Thyroid gland (tissue), 4 donors: ENCODE data around the gene ARHGEF38. TPM values are rescaled to one million over a fixed set of nuclear protein-coding genes. Genes with fewer than 3 reads are reported as not detected.
A peak's percentile ranks its signal among the peaks of the same experiment; 100 is the strongest.
"Not testable (repeated sequence)": the region's sequence is repeated elsewhere in the genome, so short reads cannot be mapped to it uniquely, and the experiment has no call there.

ENCODE experiments used
- DNase-seq, 2 donors: peaks; one replicate each; pipeline ENCODE4 v3.0.0-alpha.2; 2019
- H3K27ac ChIP-seq, 3 donors: fragments of 200-600 bp; sonication (generic); 1 replicate in 2 of 3; 2 replicates in 1 of 3; pipeline ENCODE4 v1.5.1; 2016 to 2019; ENCODE audit warnings: mild to moderate bottlenecking in 1 of 3, moderate library complexity in 1 of 3
- H3K27me3 ChIP-seq: fragments of 200-600 bp; sonication (generic); one replicate; pipeline ENCODE4 v1.5.1; 2019
- H3K36me3 ChIP-seq, 2 donors: fragments of 200-600 bp; sonication (generic); one replicate each; pipeline ENCODE4 v1.5.1; 2016 to 2019
- H3K4me1 ChIP-seq, 2 donors: fragments of 200-600 bp; sonication (generic); one replicate each; pipeline ENCODE4 v1.5.1; 2017 to 2019
- H3K4me3 ChIP-seq, 3 donors: fragments of 200-600 bp; sonication (generic); replicated peaks in 1 of 3; 1 replicate in 2 of 3; 2 replicates in 1 of 3; pipeline ENCODE4 v1.5.1; 2016; ENCODE audit warnings: mild to moderate bottlenecking in 1 of 3
- H3K9me3 ChIP-seq: fragments of 200-600 bp; sonication (generic); one replicate; pipeline ENCODE4 v1.5.1; 2017
- POLR2A ChIP-seq, 2 donors: fragments of 450-650 bp; IDR thresholded peaks; one replicate each; pipeline ENCODE4 v1.6.1; 2017; ENCODE audit warnings: antibody characterized with exemption in 2 of 2, mild to moderate bottlenecking in 2 of 2, moderate library complexity in 1 of 2
- WGBS, 2 donors: methylation state at CpG; one replicate each; pipeline ENCODE4 v1.1.5; 2017; 5-methylcytosine and 5-hydroxymethylcytosine counted together
- intact Hi-C: fragments of 100-400 bp; cut with DNase I; formaldehyde crosslinking; loops from one replicate; pipeline ENCODE4 v1.15.1; 2023
- total RNA-seq, 4 donors: library from RNA; depleted of rRNA; stranded (reverse); fragments of >200 nt; gene quantifications; one replicate each; pipeline ENCODE4 v1.2.3, GENCODE V29; 2016
- TF ChIP-seq, protein P1 (sequence below), 6 experiments: fragments of 200-600 bp in 3 of 6; fragments of 450-650 bp in 3 of 6; sonication (generic) in 3 of 6; IDR thresholded peaks; one replicate each; pipeline ENCODE4 v1.5.1; 2016 to 2019; ENCODE audit warnings: antibody characterized with exemption in 6 of 6, mild to moderate bottlenecking in 2 of 6, inconsistent platforms in 1 of 6, moderate library complexity in 1 of 6

ARHGEF38 gene
- total RNA-seq, 4 donors from 2014 or later = 2.5 to 10.1 (median 4.5) TPM

DNA sequence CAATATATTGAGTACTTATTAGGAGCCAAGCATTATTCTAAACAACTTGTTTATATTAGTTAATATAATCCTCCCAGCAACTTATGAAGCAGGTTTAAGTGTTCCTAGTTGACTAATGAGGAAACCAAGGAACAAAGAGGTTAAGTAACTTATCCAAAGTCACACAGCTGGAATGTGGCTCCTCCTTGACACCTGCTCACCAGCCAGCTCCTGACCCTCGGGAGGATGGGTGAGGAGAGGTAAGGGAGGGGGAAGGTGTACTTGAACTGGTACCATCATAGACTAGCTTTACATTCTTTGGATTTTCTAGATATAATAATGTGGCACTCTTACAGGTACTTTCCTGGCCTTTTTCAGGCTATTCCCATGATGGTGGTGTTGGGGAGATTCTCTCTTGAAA, 50.7 kb downstream of the ARHGEF38 start:
- WGBS, 2 donors = 39 to 83% methylated on average over 1 of the region's 1 CpG
- no peak overlapping the region for H3K4me3 ChIP-seq

DNA sequence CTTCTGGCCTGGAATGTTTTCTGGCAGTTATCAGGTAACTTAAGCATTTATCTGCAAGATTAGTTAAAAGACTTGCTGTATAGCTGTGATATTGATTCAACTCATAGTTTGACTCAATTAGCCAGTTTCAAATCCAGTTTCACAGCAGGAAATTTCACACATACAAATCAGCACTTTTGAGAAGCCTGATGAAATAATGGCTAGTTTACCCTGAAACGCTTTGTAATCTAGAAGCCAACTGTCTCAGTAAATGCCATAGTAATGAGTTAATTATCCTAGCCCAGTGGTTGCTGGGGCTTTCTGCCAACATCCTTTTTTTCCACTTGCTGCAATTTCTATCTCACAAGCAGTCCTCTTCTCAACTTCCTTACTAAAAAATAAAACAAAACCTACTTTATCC, 53.1 kb downstream of the ARHGEF38 start:
- H3K9me3 ChIP-seq = no peaks in the 10 kb centered on the region
- peak overlapping the region in 1 of 3 donors; percentile 17 for H3K27ac ChIP-seq
- no peaks in the 10 kb centered on the region for H3K36me3 ChIP-seq
- H3K4me1 ChIP-seq = peaks cover 3 to 24% of the 10 kb centered on the region in 2 donors
- TF ChIP-seq POLR2A (IDR thresholded peaks at IDR 0.05) = no peak
- TF ChIP-seq, protein P1, sequence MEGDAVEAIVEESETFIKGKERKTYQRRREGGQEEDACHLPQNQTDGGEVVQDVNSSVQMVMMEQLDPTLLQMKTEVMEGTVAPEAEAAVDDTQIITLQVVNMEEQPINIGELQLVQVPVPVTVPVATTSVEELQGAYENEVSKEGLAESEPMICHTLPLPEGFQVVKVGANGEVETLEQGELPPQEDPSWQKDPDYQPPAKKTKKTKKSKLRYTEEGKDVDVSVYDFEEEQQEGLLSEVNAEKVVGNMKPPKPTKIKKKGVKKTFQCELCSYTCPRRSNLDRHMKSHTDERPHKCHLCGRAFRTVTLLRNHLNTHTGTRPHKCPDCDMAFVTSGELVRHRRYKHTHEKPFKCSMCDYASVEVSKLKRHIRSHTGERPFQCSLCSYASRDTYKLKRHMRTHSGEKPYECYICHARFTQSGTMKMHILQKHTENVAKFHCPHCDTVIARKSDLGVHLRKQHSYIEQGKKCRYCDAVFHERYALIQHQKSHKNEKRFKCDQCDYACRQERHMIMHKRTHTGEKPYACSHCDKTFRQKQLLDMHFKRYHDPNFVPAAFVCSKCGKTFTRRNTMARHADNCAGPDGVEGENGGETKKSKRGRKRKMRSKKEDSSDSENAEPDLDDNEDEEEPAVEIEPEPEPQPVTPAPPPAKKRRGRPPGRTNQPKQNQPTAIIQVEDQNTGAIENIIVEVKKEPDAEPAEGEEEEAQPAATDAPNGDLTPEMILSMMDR (IDR thresholded peaks at IDR 0.05) = no peak
- no peak overlapping the region for H3K4me3 ChIP-seq
- no peaks in the 10 kb centered on the region for H3K27me3 ChIP-seq
- 33 to 60% methylated on average over 1 of the region's 1 CpG for WGBS, 2 donors
- DNase-seq = peak in 1 of 2 donors; percentile 15
- intact Hi-C loops = no loop called here

More for the DNA sequence above, 50.7 kb downstream of the ARHGEF38 start:
- H3K36me3 ChIP-seq = no peaks in the 10 kb centered on the region
- H3K27ac ChIP-seq = no peak overlapping the region
- no peaks in the 10 kb centered on the region for H3K9me3 ChIP-seq
- no peaks in the 10 kb centered on the region for H3K27me3 ChIP-seq
- peaks cover 3 to 24% of the 10 kb centered on the region in 2 donors for H3K4me1 ChIP-seq
- intact Hi-C loops = no loop called here
- TF ChIP-seq, protein P1 (IDR thresholded peaks at IDR 0.05) = no peak
- TF ChIP-seq POLR2A (IDR thresholded peaks at IDR 0.05) = no peak
- no peak for DNase-seq

DNA sequence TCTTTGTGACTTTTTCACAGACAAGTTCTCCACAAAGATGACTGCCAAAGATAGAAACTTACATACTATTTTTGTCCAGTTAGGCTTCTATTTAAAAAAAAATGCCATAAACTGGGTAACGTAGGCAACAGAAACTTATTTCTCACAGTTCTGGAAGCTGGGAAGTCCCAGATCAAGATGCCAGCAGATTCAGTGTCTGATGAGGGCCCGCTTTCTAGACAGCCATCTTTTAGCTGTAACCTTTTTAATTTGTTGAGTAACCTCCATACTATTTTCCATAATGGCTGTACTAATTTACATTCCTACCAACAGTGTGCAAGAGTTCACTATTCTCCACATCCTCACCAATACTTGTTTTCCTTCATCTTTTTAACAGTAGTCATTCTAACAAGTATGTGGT, 55.5 kb downstream of the ARHGEF38 start:
- Histone ChIP-seq H3K27ac (no peak overlapping the region), H3K36me3 (no peaks in the 10 kb centered on the region), H3K9me3 (no peaks in the 10 kb centered on the region), H3K4me3 (no peak overlapping the region), H3K27me3 (no peaks in the 10 kb centered on the region), H3K4me1 (peaks cover 3 to 9% of the 10 kb centered on the region in 2 donors)
- DNase-seq = no peak
- TF ChIP-seq, protein P1 (IDR thresholded peaks at IDR 0.05) = no peak
- no peak for TF ChIP-seq POLR2A (IDR thresholded peaks at IDR 0.05)
- intact Hi-C loops = no loop called here
- 78 to 91% methylated on average over 2 of the region's 2 CpGs for WGBS, 2 donors

DNA sequence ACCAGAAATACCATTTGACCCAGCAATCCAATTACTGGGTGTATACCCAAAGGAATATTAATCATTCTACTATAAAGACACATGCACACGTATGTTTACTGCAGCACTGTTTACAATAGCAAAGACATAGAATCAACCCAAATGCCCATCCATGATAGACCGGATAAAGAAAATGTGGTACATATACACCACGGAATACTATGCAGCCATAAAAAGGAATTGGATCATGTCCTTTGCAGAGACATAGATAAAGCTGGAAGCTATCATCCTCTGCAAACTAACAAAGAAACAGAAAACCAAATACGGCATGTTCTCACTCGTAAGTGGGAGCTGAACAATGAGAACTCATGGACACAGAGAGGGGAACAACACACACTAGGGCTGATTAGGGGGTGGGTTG, 57.4 kb downstream of the ARHGEF38 start:
- H3K27me3 ChIP-seq, H3K36me3 ChIP-seq, H3K27ac ChIP-seq, DNase-seq, H3K4me3 ChIP-seq, H3K4me1 ChIP-seq, intact Hi-C loops, H3K9me3 ChIP-seq: not testable (repeated sequence)
- WGBS, 2 donors = 96 to 98% methylated on average over 5 of the region's 5 CpGs

DNA sequence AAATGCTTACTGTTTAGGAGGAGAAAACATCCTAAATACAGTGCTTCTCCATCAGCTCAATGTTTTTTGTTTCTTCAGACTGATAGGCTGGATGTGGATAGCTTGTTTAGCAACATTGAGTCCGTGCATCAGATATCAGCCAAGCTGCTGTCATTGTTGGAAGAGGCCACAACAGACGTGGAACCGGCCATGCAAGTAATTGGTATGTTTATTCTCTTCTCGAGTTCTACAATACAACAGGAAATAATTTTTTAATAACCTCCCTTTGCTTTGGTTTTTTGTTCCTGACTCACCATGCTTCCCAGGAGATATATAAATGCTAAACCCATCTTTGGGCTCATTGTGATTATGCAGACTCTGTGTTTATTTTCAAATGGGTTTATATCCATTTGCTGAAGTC, 60.9 kb downstream of the ARHGEF38 start:
- Histone ChIP-seq H3K9me3 (no peaks in the 10 kb centered on the region), H3K4me1 (peaks cover 5 to 9% of the 10 kb centered on the region in 2 donors), H3K27ac (no peak overlapping the region), H3K4me3 (no peak overlapping the region), H3K36me3 (no peaks in the 10 kb centered on the region), H3K27me3 (no peaks in the 10 kb centered on the region)
- no peak for DNase-seq
- intact Hi-C loops = no loop called here
- TF ChIP-seq, protein P1 (IDR thresholded peaks at IDR 0.05) = no peak
- TF ChIP-seq POLR2A (IDR thresholded peaks at IDR 0.05) = no peak
- WGBS, 2 donors = 35 to 37% methylated on average over 4 of the region's 4 CpGs
